GM18502 (cell line): ENCODE measurements around the gene HUNK.

Experiments used
- ATAC-seq: cut with Tn5 transposase; IDR thresholded peaks from one replicate; pipeline ENCODE4 v1.9.1; 2021; ENCODE audit warnings: mild to moderate bottlenecking; ENCODE audit not compliant: unreplicated experiment, poor library complexity

The HUNK gene

GRCh38 chr21:31915566-31915965 is 42.7 kb downstream of the HUNK start:
- ATAC-seq, result no peak

- ATAC-seq, result no peak
These were observed 44.3 kb downstream of the HUNK start for GRCh38 chr21:31917108-31917507.

DNA sequence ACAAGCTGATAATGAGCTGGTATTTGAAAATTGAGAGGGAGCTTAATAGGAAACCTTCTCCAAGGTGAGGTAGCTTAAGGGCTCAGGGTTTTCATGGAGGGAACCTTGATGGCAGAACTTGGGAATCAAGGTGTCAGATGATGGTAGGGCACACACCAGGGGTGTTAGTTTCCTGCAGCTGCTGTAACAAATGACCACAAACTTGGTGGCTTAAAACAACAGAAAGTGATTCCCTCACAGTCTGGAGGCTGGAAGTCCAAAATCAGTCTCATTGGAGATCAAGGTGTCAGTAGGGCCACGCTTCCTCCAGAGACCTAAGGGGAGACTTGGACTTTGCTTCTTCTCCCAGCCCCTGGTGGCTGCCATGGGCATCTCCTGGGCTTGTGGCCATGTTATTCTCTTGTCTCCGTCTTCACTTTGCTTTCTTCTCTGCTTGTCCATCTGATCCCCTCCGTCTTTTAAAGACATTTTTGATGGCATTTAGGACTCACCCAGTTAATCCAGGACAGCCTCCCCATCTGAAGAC is 45.5 kb downstream of the HUNK start:
- ATAC-seq, result no peak

DNA sequence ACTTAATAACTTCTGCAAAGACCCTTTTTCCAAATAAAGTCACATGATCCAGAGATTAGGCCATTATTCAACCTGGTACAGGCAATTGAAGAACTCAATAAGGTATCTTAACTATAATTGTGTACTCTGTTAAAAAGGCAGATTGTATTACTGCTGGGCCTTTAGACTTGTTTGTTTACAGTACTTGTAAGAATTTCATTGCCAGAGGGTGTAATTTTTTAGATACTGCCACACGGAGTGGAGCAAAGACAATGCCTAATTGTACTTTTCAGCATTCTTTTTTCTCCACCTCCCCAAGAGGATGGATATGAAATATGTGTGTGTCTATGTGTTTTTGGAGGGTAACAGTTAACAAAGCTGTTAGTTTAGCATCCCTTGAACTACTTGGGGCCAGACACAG is 47.5 kb downstream of the HUNK start:
- no peak for ATAC-seq

- no peak for ATAC-seq
These were observed 48.3 kb downstream of the HUNK start for GRCh38 chr21:31921079-31921478.

DNA sequence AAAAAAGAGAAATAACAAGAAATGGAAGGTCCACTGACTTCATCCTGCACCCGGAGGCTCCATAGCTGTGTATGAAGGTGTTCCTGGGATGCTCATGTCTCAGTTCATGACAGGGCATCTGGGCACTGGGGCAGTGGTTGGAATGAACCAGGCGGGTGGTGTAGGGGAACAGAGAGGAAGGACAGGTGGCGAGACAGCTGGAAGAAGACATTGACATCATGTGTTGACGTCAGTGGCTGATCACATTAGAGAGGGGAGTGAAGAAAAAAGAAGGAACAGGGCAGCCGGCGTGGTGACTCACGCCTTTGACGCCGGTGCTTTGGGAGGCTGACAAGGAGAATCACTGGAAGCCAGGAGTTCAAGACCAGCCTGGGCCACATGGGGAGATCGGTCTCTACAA is 50.1 kb downstream of the HUNK start:
- ATAC-seq, result no peak

DNA sequence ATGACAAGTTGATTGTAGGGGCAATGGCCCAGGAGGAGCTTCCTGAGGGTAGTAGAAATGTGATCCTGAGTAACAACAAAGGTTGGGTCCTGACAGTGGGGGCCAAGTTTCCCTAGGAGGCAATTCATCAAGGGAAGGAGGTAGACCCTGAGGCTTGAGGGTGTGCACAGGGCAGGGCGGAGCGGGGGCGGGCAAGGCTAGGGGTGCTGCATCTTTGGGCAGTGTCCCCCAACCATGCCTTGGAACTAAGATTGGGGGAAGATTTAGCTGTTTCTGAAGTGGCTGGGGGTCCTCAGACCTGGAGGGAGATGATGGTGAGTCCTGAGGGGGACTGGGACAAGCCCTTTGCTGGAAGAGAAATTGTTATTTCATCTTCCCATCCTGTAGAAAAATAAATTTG is 50.9 kb downstream of the HUNK start:
- no peak for ATAC-seq

DNA sequence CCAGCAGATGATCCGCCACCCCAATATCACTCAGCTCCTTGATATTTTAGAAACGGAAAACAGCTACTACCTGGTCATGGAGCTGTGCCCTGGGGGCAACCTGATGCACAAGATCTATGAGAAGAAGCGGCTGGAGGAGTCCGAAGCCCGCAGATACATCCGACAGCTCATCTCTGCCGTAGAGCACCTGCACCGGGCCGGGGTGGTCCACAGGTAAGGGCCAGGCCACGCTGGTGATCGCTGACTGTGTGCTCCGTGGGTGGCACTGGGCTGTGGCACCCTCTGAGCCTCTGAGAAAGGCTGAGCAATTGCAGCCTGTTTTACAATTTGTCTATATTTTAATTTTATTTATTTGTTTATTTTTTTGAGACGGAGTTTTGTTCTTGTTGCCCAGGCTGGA is 51.7 kb downstream of the HUNK start:
- ATAC-seq, result no peak

GRCh38 chr21:31926498-31926897 is 53.7 kb downstream of the HUNK start:
- ATAC-seq, result no peak

DNA sequence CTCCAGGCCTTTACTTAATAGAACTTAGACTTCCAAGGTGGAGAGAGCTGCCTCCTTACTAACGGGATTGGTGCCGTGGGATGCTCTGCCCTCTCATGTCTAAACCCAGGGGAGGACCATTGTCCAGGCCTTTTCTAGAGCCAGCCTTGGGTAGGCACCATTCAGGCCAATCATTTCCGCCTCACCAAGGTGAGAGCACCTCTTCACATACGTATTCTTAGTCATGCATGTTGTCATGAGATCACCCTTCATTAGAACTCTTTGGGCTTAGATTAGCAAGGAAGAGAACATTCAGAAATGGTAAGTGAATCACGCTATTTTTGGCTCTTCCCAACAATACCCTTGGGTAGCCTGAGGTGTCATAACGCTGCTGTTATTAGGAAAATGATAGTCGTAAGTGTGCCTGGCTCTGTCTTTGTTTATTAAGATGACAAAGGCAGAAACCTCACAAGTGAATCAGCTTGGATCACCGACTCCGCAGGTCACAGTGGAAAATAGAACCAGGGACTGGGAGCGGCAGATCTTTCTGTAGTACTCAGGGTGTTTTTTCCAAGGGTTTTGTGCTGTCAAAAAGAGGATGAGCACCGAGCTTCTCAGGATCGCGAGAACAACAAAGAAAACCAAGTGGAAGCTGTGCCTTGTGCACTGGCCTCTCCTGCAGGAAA is 55.0 kb downstream of the HUNK start:
- no peak for ATAC-seq

- no peak for ATAC-seq
These were observed 55.8 kb downstream of the HUNK start for GRCh38 chr21:31928656-31929055.

DNA sequence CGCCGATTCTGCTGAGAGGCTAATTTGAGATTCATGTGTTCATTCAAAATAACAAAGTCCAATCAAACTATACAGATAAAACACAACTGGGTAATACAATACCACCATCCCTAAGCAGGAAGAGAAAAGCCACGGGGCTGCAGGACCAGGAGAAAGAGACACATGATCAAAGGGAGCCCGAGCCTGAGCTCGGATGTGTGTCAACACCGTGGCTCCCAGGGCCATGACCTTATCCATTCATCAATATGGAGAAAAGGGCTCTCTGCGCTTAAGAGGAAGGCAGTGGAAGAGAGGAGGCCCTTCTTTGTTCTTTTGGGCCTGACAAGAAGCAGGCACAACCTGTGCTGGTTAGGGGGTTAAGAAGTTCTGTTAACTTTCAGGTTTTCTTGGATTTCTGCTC is 56.7 kb downstream of the HUNK start:
- no peak for ATAC-seq

DNA sequence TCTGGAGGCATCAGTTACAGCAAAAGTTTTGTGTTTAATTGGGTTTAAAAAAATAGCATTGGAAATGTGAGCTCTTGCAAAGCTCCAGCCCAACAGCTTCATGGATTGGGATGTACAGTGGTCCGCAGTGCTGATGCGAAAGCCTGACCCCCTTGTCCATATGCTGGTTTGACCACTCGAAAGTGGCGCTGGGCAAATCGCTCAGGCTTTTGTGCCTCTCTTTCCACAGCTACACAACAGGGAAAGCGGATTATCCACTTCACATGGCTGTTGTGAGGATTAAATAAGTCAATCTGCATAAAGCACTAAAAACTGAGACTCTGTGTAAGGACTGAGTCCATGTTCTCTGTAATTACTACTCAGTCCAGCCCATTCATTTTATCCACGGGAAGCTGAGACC is 57.2 kb downstream of the HUNK start:
- ATAC-seq, result no peak

GRCh38 chr21:31931644-31932469 is 59.0 kb downstream of the HUNK start:
- ATAC-seq, result no peak

DNA sequence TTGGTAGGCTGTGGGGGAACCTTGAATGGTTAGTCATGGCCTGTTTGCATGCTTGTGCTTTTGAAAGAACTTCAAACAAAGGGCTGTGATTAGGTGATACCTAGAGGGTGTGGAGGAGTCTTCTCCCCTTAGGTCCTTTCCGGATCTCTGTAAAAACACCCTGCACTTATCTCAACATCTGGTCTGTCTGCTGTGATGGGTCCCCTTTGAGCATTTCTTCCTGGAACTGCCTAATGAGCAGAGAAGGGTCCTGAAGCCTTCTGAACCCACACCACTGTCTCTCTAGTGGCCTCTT is 59.6 kb downstream of the HUNK start:
- ATAC-seq, result no peak

DNA sequence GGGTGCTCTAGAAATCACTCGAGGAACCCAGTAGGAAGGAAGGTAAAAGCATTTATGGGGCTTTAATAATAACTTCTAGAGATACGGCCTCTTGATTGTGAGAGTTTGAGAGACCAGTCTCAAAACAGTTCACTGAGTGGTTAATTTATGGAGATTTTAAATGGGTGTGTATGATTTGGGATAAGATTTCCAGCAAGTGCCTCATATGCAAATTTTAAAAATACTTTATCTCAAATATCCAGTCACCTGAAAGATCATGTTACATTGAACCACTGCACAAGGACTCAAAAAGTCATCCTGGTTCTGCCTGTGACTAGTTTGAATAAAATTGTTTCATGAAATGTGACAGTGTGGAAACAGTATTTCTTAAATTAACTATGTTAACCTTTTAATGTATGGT is 64.5 kb downstream of the HUNK start:
- no peak for ATAC-seq

DNA sequence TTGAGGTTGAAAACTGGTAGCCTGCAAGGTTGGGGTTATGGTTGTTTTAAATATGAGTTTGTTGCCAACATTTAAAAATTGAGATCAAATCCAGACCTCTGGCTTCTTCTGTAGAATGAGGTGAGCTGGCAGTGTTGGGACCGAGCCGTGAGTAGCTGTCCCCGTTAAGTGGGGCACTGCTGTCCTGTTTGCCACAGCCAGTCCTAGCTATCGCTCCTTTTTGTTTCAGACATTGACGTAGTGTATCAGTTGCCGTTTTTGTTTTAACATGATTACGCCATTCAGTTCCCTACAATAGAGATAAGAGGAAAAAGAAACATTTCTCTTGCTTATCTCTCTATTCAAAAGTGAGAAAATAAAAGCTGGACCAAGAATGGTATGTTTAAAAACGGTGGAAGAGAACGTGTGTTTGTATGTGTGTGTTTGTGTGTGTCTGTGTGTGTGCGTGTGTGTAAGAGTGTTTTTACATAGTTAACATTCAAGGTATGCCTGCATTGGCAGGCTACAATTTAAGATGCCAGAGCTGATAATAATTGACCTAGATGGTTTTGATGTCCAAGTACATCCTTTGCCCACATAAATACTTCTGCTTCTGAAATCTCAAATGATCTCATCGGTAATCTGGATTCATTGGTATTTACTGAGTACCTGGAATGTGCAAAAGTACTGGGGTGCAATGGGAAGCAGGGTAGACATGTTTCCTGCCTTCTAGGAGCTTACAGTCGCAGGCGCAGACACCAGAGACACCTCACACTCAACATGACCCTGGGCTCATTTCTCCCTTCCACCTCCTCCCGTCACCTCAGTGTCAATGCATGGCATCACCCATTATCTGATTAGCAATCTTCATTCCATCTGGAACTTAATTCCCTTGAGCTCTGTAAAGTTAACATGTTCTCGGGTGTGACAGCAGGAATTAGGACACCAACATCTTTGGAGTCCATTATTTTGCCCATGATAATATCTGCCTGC is 65.8 kb downstream of the HUNK start:
- ATAC-seq, result no peak

GRCh38 chr21:31941694-31942093 is 68.9 kb downstream of the HUNK start:
- ATAC-seq, result no peak

DNA sequence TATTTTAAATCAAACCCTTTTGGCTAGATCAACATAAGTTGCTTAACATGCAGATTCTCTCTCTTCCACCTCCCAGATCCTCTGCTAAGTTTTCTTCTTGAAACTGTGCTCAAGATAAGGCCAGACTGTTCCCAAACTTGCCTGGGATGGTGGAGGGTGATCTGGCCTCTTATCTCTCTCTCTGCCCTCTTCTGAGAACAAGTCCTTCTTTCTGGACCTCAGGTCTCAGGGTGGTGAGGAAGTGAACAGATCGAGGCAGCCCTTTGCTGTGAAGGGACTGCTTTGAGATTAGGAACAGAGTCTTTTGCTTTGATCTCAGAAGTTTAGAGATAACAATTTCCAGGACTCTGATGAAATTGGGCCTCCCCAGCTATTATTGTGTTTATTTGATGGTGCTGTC is 70.7 kb downstream of the HUNK start:
- ATAC-seq, result no peak

GRCh38 chr21:31945141-31945540 is 72.3 kb downstream of the HUNK start:
- ATAC-seq, result no peak

DNA sequence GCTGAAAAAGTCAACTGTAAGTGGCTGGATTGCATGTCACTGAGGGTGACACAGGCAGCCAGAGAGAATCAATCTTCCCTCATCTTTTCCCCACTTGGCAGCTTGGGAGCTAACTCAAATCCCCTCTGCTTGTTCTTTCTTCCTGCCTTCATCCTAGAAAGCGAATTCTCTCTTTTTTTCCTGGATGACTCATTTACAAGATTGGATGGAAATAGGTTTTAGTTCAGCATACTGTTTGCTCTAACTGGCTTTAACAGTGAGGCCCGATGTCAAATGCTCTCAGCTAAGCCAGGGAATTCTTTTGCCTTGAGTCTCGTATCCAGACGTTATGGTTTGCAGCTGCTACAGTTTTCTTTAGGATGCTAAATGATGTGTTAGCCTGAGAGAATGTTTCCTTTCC is 72.7 kb downstream of the HUNK start:
- ATAC-seq, result no peak
